GM15510 (cell line): ENCODE measurements around the gene CACFD1.

Experiments used
- POLR2A ChIP-seq: IDR thresholded peaks from 3 replicates; pipeline ENCODE4 v1.6.1; 2011; ENCODE audit warnings: borderline replicate concordance; ENCODE audit not compliant: insufficient read length; ENCODE audit errors: extremely low read depth

The CACFD1 gene

GRCh38 chr9:133470988-133471387, 11.2 kb downstream of the CACFD1 start:
- no peak for TF ChIP-seq POLR2A

DNA sequence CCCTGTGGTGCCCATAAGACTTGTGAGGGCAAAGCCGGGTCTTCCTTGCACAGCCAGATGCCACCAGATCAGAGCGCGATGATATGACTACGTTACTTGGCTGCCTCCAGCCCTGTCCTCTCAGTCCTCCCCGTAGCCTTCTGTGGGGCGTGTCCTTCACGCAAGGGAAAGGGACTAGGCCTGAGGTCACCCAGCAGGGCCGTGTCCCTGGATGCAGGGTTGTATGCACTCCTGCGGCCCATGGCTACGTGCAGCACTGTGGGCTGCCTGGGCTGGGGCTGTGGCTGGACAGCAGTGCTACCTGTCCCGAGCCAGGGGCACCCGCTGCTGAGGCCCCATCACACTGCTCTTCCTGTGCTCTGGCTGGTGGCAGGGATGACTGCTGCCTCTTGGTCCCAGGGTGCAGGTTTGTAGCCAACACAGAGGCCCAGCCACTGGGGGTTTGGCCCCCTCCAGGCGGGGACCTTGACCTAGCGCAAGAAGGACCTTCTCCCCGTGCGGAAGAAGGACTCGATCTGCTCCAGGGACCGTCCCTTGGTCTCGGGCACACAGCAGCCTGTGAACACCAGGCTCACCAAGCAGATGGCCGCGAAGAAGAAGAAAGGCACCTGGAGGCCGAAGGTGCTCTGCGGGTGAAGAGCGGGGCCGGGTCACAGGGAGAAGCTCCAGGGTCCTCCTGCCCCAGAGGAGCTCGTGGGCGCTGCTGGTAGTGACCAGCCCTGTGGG, 11.9 kb downstream of the CACFD1 start:
- TF ChIP-seq POLR2A, result no peak

GRCh38 chr9:133472277-133472645, 12.5 kb downstream of the CACFD1 start:
- TF ChIP-seq POLR2A, result no peak

GRCh38 chr9:133472753-133473378, 13.1 kb downstream of the CACFD1 start:
- TF ChIP-seq POLR2A, result no peak

DNA sequence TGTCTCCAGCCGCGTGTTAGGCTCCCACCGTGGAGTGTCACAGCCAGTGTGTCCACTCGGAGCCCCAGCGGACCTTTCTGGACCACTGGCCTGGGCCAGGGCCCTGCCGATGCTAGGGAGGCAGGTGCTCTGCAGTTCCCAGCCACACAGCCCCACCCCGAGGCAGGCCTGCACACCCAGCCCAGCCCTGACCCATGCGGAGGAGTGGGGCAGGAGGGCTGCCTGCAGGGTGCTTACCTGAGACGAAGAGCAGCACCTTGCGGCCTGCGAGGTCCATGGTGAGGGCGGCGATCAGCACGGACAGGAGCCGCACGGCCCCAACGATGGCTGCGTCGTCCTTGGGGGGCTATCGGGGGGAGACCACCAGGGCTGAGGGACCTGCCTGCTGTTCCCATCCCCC, 14.0 kb downstream of the CACFD1 start:
- no peak for TF ChIP-seq POLR2A

- no peak for TF ChIP-seq POLR2A
Observed at GRCh38 chr9:133474215-133474614, 14.4 kb downstream of the CACFD1 start.

GRCh38 chr9:133474853-133475252, 15.1 kb downstream of the CACFD1 start:
- TF ChIP-seq POLR2A, result no peak

DNA sequence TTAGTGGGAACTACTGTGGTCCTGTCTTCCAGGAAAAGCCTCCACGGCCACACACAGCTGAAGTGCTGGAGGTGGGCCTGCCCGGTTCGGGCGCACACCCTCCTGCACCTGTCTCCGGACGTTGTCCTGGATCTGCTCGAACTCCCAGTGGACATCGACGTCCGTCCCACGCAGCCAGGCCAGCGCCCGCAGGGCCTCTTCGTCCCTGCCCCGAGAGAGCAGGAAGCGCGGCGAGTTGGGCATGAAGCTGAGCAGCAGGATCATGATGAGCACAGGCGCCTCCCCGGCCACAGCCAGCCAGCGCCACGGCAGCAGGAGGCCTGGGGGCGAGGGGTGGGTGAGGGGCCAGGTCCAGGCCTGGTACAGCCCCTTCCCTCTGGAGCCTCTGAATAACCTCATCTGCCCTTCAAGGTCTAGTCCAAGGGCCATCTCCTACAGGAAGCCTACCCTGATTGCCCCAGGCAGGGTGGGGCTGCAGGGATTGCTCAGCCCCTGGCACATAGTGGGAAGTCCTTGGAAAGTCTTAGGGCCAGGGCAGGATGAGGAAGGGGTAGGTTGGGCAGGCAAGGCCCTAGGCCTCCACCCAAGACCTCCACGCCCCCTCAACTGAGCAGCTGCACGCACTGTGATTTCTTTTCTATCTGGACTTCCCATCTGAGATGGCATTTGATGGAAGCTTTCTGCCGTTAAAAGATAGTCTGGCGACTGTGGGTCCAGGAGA, 15.7 kb downstream of the CACFD1 start:
- no peak for TF ChIP-seq POLR2A

DNA sequence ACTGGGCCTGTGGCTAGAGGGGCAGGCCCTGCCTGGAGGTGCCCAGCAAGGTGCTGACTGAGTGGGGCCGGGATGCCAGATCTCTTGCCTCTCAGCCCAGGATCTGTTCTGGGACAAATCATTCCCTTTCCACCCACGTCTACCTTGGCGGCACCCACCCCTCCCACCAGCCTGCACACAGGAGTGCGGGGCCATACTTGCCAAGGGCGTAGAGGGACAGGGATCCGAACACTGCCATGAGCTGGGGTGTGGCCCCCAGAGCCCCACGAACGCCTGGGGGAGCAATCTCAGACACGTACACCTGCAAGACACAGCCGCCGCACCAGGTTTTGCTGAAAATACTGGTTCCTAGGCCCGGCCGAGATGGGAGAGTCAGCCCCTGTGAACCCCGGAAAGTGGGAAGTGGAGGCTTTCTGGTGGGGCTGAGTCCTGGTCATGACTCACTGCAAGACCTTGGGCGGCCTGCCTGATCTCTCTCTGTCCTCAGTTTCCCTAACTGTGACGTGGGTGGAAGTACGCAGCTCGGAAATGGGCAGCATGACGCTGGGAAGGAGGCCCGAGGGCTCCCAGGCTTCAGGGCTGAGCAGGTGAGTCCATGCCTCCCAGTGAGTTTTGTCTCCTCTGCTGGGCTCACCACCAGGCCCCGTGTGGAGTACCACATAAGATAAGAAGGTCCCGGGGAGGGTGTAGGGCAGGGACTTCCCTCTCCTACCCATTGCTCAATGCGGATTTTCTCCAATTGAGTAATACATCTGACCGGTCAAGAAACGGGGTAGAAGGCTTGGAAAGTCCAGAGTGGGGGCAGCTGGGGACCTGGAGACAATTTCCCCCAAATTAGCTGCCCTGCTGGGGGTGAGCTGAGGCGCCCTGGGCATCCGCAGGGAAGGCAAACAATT, 16.5 kb downstream of the CACFD1 start:
- TF ChIP-seq POLR2A, result no peak

- TF ChIP-seq POLR2A, result no peak
Observed at GRCh38 chr9:133476941-133477340, 17.2 kb downstream of the CACFD1 start.

DNA sequence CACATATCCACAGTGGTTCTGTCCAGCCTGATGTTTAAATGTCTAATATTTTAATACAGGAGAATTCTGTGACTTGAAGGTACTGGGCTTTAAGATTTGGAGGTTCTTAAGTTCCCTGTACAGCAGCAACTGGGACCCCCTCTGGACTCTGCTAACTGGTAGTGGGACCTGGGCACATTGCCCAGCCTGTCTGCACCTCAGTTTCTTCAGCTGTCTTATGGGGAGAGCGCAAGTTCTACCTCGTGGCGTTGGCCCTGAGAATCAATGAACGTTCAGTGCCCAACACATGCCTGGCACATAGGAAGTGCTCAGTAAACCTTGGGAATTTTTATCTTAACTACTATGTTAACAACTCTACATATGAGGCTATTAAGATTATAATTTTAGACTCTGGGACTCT, 17.7 kb downstream of the CACFD1 start:
- no peak for TF ChIP-seq POLR2A

DNA sequence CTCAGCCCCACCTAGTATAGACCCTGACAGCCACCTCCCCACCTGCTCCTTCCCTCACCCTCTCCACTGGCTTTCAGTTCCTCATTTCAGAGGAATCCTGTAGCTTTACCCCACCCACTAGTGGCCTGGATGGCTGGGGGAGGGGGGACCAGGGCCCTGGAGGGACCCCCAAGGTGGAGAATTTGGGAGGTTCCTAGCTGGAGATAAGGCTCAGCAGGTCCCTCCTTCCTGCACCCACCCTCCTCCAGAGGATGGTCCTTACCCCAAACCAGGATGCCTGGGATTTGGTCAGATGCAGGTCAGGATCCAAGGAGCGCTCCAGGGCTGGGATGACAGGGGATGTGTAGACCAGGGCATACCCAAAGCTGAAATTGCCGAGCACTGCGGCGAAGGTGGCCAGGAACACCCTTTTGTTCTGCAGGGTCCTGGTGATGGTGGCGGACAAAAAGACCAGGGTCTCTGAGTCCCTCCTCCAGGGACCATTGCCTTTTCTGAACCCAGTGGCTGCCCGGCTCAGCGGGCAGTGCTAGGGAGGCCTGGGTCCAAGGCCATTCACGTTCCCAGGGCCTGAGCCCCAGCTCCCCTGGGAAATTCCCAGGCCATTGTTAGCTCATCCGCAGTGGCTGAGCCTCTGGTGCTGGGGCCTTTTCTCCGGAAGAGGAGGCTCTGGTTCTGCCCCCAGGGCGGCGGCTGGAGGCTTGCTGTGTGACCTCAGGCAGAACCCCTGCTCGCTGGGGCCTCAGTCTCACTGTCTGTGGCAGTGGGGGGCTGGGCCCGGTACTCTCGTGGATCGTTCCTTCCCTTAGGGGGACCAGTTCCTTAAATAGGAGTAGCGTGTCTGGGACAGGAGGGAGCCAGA, 18.4 kb downstream of the CACFD1 start:
- peak; percentile 18 for TF ChIP-seq POLR2A

DNA sequence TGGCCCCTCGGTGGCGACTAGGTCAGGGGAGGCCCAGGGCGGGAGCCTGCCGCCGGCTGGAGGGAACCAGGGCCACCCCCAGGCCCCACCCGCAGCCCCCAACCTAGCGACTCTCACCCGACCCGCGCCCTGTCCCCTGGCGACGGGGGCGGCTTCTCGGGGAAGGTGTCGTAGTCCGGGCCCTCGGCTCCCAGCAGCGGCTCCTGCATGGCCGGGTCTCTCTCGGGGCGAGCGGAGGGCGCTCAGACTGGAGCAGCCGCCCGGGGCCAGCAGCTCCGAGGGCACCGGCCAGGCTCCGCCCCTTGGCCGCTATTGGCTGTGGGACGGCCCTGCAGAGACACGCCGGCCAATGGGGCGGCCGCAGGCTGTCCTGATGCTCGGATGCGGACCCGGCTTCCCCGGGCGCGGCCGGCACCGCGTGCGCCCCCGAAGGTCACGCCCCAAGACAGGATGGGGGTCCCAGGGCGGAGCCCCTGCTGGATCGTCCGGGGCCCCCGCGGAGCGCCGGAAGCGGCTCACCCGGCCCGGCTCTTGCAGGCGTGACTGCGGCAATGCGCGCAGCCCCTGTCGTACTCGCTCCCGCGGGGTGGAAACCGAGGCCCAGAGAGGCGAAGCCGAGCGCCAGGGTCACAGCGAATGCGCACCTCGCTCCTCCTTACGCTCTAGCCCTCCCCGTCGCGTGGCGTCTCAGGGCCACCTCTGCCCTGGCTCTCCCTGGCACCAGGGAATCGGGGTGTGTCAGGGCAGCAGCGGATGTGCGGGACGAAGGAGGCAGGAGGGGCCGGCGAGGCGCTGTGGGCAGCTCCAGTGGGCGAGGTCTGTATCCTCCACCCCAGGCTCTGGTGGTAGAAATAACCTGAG, 19.3 kb downstream of the CACFD1 start, which contains the start of gene SLC2A6:
Gene SLC2A6 (minus strand): TSS at position 249 of the 861 bp plus-strand sequence. CDS start 40 bp downstream, at position 209.
- TF ChIP-seq POLR2A, result peak; percentile 90
